Endodermal cell (in vitro differentiated cells): ENCODE data around the gene SNF8. TPM values are rescaled to one million over a fixed set of nuclear protein-coding genes. Genes with fewer than 3 reads are reported as not detected.

Experiments
- DNase-seq: peaks from one replicate; pipeline ENCODE4 v3.0.0-alpha.2; 2017
- H3K27ac ChIP-seq: 2 replicates; pipeline ENCODE4 v1.5.1; 2013; ENCODE audit warnings: mild to moderate bottlenecking, low read depth, low read length, moderate library complexity
- H3K27me3 ChIP-seq: 2 replicates; pipeline ENCODE4 v1.6.1; 2013; ENCODE audit warnings: mild to moderate bottlenecking, low read length, moderate library complexity; ENCODE audit not compliant: insufficient read depth, control insufficient read depth, poor library complexity, severe bottlenecking
- H3K36me3 ChIP-seq: 2 replicates; pipeline ENCODE4 v1.7.0; 2013; ENCODE audit warnings: mild to moderate bottlenecking, low read length, moderate library complexity; ENCODE audit not compliant: control insufficient read depth, insufficient read depth
- H3K4me1 ChIP-seq: one replicate; pipeline ENCODE4 v1.7.0; 2013; ENCODE audit warnings: low read length; ENCODE audit not compliant: control insufficient read depth, insufficient read depth
- H3K4me3 ChIP-seq: 2 replicates; pipeline ENCODE4 v1.5.1; 2013; ENCODE audit warnings: mild to moderate bottlenecking, low read length, moderate library complexity
- H3K9ac ChIP-seq: 2 replicates; pipeline ENCODE4 v1.6.1; 2013; ENCODE audit warnings: mild to moderate bottlenecking, low read length, moderate library complexity; ENCODE audit not compliant: poor library complexity, severe bottlenecking; ENCODE audit errors: extremely low read depth
- H3K9me3 ChIP-seq: 2 replicates; pipeline ENCODE4 v1.6.1; 2013; ENCODE audit warnings: mild to moderate bottlenecking, low read length, moderate library complexity; ENCODE audit not compliant: control insufficient read depth
- H3K27ac Mint-ChIP-seq: 2 replicates; pipeline ENCODE4 v1.8.0; 2020; ENCODE audit warnings: mixed read lengths
- H3K27me3 Mint-ChIP-seq: 2 replicates; pipeline ENCODE4 v1.8.0; 2021; ENCODE audit warnings: mild to moderate bottlenecking, mixed read lengths; ENCODE audit not compliant: insufficient read depth
- H3K36me3 Mint-ChIP-seq: 2 replicates; pipeline ENCODE4 v1.8.0; 2020; ENCODE audit warnings: low read depth, mixed read lengths
- H3K4me1 Mint-ChIP-seq: 2 replicates; pipeline ENCODE4 v1.8.0; 2020; ENCODE audit warnings: mixed read lengths
- H3K4me3 Mint-ChIP-seq: 2 replicates; pipeline ENCODE4 v1.8.0; 2020; ENCODE audit warnings: mild to moderate bottlenecking, moderate library complexity, mixed read lengths
- H3K9me3 Mint-ChIP-seq: 2 replicates; pipeline ENCODE4 v1.8.0; 2020; ENCODE audit warnings: mild to moderate bottlenecking, mixed read lengths
- CTCF ChIP-seq: fragments of 200-600 bp; sonication (generic); conservative IDR thresholded peaks from 2 replicates; pipeline ENCODE4 v1.5.0; 2021; ENCODE audit warnings: antibody characterized with exemption, mild to moderate bottlenecking
- WGBS, 2 experiments: methylation state at CpG; one replicate each; pipeline versions ENCODE4 v1.1.5 to v1.1.7; 2013; ENCODE audit warnings: missing lambda C conversion rate in 2 of 2, mixed read lengths in 1 of 2; ENCODE audit not compliant: insufficient coverage in 1 of 2, insufficient read length in 1 of 2; 5-methylcytosine and 5-hydroxymethylcytosine counted together
- total RNA-seq, 2 donors: library from RNA; stranded (reverse); fragmentation: NEBNext Ultra II Directional in 1 of 2; extraction: Animal tissue kit (Norgen Biotek cat#: 25700) in 1 of 2; gene quantifications; 2 replicates in 1 of 2; 3 replicates in 1 of 2; pipeline ENCODE4 v1.2.1, GENCODE V29; 2021

Gene SNF8
- total RNA-seq, 2 donors from 2014 or later: 152 to 175 TPM

DNA sequence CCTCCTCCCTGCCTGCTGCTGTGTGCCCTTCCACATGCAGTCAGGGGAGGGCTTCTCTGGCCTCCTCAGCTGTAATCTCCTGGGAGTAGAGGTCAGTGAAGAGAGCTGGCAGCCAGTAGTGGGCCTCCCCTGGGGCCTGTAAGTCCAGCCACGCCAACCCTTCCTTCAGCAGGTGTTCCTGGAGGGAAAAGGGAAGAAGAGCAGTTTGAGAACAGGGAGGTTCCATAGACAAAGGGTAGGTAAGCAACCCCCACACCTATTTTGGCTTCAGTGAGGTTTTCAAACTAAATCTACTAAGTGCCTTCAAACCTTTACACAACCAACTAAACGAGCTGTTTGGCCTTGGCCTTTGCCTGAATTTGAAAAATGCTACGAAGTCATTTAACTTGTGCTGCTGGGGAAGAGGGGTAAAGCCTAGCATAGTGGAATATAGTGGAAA lies 14.2 kb downstream of the SNF8 start:
- H3K9me3 Mint-ChIP-seq: no peaks in the 10 kb centered on the region
- no peak for TF ChIP-seq CTCF
- Histone ChIP-seq H3K4me1 (no peaks in the 10 kb centered on the region), H3K9ac (no peak overlapping the region), H3K9me3 (no peaks in the 10 kb centered on the region), H3K27me3 (no peaks in the 10 kb centered on the region), H3K36me3 (peaks cover 95% of the 10 kb centered on the region), H3K27ac (no peak overlapping the region), H3K4me3 (no peak overlapping the region)
- peaks cover 80% of the 10 kb centered on the region for H3K36me3 Mint-ChIP-seq
- H3K4me3 Mint-ChIP-seq: no peak overlapping the region
- 100% methylated on average over 1 to 3 of the region's 3 CpGs for WGBS, 2 experiments
- no peaks in the 10 kb centered on the region for H3K4me1 Mint-ChIP-seq
- no peaks in the 10 kb centered on the region for H3K27me3 Mint-ChIP-seq
- peak overlapping the region; percentile 8 for H3K27ac Mint-ChIP-seq
- DNase-seq: peak; percentile 57

DNA sequence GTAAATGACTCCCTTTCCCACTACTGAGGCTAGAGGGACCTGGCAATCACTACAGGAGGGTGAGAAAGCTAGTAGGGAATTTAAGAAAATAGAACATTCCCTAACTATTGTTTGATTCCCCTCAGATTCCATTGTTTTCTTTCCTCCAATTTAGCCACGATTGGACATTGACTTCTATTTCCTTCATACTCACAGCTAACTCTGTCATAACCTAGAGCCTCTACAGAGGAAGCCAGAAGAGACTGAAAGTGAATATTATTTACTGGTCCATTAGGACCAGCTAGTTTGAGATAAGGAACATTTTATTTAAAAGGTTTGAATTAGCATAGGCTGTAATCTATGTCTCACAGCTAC lies 14.9 kb downstream of the SNF8 start:
- Mint-ChIP-seq H3K9me3 (no peaks in the 10 kb centered on the region), H3K4me1 (no peaks in the 10 kb centered on the region), H3K36me3 (peaks cover 80% of the 10 kb centered on the region), H3K4me3 (no peak overlapping the region), H3K27me3 (no peaks in the 10 kb centered on the region), H3K27ac (peak overlapping the region; percentile 55)
- TF ChIP-seq CTCF: no peak
- Histone ChIP-seq H3K27me3 (no peaks in the 10 kb centered on the region), H3K4me3 (no peak overlapping the region), H3K9me3 (no peaks in the 10 kb centered on the region), H3K36me3 (peaks cover 98% of the 10 kb centered on the region), H3K4me1 (no peaks in the 10 kb centered on the region), H3K27ac (no peak overlapping the region), H3K9ac (no peak overlapping the region)
- DNase-seq: no peak
- WGBS, 2 experiments: 90% methylated on average over 1 of the region's 1 CpG; no CpG with 5 or more reads in 1 of the 2 experiments

DNA sequence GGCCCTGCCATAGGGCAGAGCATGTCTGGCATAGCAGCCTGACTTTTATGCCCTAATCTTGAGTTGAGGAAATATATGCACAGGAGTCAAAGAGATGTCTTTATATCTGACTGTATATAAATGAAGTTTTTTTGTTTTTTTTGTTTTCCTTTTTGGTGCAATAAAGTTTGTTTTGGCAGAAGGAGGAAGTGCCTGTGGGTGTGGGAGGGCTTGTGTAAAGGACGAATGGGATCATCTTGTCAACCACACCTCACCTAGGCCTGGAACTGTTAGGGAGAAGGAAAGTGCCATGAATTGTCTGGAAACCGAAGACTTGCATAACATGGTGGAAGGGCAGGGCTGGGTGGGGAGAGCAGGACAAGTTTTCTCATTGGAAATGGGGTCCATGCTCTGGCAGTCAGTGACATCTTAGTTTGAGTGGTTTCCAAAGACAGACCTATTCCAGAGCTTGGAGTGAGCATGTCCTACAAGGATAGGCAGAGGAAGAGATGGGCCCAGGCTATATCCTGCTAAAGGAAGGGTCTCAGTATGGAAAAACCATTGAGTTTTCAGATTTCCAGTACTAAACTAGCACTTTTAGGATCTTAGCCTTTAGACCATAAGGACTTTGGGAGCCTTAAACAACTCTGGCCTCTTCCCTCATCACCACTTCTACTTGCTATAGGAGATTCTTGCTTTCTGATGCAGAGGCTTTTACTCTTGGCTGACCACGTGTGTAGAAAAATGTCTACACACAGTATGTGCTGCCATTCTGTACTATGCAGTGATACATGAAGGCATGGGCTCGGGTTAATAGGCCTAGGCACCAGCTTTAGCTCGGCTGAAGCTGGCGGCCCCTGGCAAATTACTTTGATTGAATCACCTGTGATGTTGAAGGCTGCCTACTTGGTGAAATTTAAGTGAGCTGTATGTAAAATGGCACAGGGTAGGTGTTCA lies 15.5 kb downstream of the SNF8 start:
- 96% methylated on average over 6 of the region's 6 CpGs; no CpG with 5 or more reads in 1 of the 2 experiments for WGBS, 2 experiments
- Mint-ChIP-seq H3K9me3 (no peaks in the 10 kb centered on the region), H3K4me3 (no peak overlapping the region), H3K27me3 (no peaks in the 10 kb centered on the region), H3K36me3 (peaks cover 78% of the 10 kb centered on the region), H3K4me1 (no peaks in the 10 kb centered on the region), H3K27ac (peak overlapping the region; percentile 55)
- Histone ChIP-seq H3K36me3 (peaks cover 97% of the 10 kb centered on the region), H3K4me3 (no peak overlapping the region), H3K27me3 (no peaks in the 10 kb centered on the region), H3K9ac (no peak overlapping the region), H3K27ac (no peak overlapping the region), H3K4me1 (no peaks in the 10 kb centered on the region), H3K9me3 (no peaks in the 10 kb centered on the region)
- TF ChIP-seq CTCF: no peak
- DNase-seq: no peak
